CD4-positive, alpha-beta T cell treated with Interleukin-12 subunit alpha and Interleukin-12 subunit beta, for 1 hour (primary cell): ENCODE results near the gene ANKLE1.
"Not testable (repeated sequence)": the region's sequence is repeated elsewhere in the genome, so short reads cannot be mapped to it uniquely, and the experiment has no call there.

Experiments
- DNase-seq: peaks from one replicate; pipeline ENCODE4 v3.0.0-alpha.2; 2020

ANKLE1 gene

DNA sequence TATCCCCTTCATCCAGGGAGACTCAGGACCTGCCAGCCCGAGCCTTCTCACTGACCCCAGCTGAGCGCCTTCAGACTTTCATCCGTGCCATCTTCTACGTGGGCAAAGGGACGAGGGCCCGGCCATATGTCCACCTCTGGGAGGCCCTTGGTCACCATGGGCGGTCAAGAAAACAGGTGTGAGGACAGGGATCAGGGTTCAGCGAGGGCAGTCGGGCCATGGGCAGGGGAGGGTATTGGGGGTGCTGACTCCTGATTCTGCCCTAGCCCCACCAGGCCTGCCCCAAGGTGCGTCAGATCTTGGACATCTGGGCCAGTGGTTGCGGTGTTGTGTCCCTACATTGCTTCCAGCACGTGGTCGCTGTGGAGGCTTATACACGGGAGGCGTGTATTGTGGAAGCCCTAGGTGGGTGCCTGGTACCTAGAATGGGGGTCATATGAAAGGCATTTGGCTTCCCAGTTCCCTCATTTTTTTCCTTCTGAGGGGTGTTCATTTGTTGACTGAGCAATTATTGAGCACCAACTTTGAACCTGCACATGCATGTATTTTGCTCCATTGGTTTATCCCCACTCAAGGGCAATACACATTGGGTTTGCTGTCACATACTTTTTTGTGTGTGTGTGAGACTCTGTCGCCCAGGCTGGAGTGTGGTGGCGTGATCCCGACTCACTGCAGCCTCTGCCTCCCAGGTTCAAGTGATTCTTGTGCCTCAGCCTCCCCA lies 3.9 kb downstream of the ANKLE1 start:
- DNase-seq, result no peak

DNA sequence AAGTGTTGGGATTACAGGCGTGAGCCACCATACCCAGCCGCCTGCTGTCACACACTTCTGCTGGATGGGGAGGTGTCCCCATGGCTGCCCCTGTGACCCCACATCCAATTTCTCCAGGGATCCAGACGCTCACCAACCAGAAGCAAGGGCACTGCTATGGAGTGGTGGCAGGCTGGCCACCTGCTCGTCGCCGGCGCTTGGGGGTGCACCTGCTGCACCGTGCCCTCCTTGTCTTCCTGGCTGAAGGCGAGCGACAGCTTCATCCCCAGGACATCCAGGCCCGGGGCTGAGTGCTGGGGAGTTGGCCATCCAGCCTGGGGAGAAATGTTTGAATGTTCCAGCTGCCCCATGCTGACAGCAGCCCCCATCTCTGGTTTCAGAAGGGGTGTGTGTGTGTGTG lies 4.6 kb downstream of the ANKLE1 start:
- no peak for DNase-seq

DNA sequence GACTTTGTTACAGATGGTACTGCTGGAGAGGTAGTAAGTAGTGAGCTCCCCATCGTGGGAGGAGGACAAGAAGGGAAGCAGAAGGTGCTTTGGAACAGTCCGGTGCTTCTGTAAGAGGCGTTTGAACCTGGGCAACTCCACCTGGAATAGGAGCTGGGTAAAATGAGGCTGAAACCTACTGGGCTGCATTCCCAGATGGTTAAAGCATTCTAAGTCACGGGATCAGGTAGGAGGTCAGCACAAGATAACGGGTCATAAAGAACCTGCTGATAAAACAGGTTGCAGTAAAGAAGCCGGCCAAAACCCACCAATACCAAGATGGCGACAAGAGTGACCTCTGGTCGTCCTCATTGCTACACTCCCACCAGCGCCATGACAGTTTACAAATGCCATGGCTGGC lies 5.1 kb downstream of the ANKLE1 start:
- DNase-seq, result no peak

DNA sequence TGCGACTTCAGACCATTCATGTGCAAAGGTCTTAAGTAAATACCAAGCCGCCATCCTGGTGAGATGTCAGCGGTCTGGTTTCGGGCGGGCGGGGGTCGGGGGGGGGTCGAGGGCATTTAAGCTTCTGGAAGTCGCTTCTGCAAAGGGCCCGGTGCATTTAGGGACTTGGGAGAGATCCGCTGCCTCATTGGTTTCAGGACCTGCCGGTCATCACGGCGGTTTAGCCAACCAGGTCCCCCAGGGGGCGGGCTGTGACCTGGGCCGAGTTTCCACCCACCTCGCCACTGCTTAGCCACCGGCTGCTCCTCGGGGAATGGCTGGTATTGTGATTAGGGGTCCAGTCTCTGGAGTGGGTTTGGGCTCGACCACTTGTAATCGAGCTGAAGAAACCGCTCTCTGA lies 7.8 kb downstream of the ANKLE1 start:
- peak; percentile 39 for DNase-seq

DNA sequence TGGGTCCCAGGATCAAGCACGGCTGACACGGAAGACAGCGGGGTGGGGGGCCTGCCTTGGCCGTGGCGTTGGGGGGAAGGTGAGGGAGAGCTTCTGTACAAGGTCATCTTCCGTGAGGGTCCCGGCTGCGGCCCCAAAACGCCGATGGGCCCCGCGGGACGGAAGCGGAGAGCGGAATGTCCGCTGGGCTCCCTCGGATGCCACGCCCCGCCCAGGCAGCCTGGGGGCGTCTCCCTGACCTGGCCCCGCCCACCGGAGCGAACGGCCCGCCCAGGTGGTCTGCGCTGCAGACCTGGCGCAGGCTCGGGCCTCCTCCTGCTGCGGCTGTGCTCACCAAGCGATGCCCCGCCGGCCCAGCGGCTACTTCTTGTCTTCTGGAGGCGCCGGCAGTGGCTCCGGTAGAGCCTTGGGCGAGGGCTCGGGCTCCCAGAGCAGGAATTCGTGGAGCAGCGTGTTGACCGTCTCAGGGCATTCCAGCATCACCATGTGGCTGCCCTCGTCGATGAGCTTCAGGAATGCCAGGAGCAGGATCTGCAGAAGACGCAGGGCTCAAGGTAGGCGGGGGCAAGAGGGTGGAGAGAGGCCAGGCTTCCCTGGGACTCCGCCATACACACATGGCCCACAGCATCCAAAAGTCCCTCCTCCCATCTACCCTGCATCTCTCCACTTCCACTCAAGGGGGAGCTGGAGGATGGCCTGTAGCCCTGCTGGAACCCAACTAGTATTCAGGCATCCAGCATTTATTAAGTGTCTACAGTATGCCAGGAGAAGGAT lies 10.8 kb downstream of the ANKLE1 start:
- DNase-seq, result peak; percentile 85

DNA sequence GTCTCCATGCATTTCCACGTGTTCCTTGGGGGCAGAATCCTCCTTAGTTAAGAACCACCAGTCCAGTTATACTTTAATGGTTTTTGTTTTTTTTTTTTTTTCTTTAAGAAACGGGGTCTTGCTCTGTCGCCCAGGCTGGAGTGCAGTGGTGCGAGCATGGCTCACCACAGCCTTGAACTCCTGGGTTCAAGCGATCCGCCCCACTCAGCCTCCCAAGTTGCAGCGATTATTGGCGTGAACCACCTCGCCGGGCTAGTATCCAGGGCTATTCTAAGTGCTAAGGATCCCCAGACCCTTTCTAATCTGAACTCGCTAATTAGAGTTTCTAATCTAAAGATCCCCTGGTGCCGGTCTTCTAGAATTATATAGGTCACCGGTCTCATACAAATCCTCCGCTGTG lies 11.9 kb downstream of the ANKLE1 start:
- DNase-seq, result no peak

DNA sequence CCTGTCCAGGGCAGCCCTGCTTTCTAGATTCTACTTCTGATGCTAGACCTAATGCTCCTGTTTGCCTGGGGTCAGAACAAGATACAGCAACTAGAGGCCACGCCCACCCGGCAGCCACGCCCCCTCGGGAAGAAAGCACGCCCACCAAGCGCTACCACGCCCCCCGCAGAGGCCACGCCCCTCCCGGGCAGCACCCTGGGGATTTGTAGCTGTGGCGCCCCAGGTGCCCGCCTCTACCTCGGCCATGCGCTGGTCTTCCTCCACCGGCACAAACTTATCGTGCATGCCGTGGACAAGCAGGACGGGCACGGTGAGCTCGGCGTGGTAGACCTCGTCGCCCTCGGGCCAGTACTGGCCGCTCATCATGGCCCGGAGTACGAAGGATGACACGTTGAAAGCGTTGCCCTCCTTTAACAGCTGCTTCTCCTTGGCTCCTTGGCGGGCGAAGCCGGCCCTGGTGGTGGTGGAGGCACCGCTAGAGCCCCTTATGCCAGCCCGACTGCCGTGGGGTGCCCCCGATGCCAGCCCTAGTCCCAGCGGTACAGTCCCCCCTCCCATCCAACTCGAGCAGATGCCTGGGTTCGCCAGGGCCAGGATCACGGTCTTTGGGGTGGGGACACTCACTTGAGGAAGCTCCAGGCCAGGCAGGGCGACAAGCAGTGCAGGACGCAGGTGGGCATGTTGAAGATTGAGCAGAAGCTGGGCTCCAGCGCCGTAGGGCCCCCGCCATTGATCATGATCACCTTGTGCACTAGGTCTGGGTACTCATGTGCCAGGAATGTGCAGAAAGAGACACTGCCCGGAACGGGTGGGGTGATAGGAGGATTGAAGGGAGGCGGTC lies 12.6 kb downstream of the ANKLE1 start:
- DNase-seq, result peak; percentile 59

DNA sequence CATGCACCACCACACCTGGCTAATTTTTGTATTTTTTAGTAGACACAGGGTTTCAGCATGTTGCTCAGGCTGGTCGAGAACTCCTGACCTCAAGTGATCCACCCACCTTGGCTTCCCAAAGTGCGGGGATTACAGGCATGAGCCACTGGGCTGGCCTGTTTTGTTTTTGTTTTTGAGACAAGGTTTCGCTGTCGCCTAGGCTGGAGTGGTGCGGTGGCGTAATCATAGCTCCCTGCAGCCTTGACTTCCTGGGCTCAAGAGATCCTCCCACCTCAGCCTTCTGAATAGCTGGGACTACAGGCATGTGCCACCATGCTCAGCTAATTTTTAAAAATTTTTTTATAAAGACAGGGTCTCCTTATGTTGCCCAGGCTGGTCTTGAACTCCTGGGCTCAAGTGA lies 13.8 kb downstream of the ANKLE1 start:
- DNase-seq, result not testable (repeated sequence)

DNA sequence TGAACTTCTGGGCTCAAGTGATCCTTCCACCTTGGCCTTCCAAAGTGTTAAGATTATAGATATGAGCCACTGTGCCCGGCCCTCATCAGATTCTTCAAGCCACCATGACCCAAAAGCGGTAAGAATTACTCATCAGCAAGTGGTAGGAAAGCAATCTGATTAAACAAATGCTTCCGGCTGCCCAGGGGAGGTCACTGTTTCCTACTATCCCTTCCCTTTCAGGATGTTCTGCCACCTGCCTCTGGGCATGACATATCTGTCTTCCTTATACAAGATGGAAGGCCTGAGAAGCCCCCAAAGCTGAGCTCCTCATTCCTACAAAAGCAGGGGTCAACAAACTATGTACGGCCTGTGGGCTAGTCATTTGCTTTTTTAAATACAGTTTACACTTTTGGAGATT lies 14.6 kb downstream of the ANKLE1 start:
- DNase-seq, result no peak

DNA sequence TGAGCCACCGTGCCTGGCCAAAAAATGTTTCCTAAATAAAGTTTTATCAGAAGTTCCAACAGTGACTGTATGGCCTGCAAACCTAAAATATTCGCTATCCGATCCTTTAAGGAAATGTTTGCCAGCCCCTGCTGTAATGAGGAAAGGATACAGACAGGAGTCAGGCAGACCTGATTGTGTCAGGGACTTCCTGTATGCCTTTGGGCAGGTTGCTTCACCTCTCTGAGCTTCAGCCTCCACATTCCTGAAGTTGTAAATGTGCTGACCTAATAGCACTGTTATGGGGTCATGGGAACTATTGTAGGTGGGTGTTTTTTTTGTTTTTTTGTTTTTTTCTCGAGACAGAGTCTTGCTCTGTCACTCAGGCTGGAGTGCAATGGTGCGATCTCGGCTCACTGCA lies 15.3 kb downstream of the ANKLE1 start:
- no peak for DNase-seq

DNA sequence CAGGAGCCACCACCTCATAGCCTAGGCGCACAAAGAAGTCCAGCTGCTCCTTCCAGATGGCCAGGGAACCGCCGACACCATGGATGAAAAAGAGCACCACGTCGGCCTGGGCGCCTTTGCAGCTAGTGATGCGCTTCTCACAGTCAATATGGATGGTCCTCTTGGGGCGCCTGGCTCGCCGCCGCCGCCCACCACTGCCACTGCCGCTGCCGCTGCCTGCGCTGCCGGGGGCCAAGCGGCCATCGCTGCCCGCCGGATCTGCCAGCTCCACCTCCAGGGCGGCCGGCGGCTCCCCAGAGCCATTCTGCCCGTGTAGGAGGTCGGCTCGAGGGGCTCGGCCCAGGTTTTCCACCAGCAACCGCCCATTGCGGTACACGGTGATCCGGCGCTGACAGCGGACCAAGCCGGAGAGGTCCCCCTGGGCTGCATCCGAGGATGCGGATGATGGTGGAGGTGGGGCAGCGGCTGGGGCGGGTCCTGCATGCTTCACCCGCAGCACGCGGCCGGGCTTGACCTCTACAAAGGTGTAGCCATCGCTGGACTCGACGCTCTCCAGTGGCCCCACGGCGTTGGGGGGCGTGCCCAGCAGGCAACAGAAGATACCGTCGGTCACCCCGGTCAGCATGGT lies 19.4 kb downstream of the ANKLE1 start:
- no peak for DNase-seq

DNA sequence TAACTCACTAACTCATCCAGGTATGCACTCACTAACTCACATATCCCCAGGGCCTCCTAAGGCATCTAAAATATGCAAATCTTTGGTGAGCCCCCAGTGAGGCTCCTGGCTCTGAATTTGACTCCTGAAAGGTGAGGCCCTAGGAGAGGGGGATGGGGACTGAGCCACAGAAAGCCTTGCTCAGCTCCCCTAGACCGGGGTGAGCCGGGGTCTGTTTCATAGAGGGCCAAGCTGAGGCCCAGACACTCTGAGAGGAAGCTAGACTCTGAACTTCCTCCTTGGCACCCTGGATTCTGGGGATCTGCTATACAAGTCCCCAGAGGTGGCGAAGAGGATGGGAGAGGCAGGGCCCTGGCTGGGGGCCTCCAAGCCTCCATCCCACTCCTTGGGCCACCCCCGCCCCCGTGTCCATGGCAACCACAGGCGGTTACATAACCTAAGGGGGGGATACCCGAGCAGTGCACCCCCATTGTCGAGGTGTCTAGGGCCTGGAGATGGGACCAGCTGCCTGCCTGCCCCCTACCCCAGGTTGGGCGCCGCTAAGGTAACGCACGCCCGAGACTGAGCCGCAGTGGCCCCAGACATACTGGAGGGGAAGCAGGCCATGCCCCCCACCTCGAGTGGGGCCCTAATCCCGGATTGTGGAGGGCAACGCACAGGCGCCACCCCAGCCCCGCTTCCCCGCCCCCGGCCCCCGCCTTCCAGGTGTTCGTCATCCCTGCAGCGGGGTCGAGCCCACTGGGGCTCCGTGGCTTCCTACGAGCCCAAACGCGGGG lies 20.9 kb downstream of the ANKLE1 start:
- DNase-seq, result peak; percentile 26

DNA sequence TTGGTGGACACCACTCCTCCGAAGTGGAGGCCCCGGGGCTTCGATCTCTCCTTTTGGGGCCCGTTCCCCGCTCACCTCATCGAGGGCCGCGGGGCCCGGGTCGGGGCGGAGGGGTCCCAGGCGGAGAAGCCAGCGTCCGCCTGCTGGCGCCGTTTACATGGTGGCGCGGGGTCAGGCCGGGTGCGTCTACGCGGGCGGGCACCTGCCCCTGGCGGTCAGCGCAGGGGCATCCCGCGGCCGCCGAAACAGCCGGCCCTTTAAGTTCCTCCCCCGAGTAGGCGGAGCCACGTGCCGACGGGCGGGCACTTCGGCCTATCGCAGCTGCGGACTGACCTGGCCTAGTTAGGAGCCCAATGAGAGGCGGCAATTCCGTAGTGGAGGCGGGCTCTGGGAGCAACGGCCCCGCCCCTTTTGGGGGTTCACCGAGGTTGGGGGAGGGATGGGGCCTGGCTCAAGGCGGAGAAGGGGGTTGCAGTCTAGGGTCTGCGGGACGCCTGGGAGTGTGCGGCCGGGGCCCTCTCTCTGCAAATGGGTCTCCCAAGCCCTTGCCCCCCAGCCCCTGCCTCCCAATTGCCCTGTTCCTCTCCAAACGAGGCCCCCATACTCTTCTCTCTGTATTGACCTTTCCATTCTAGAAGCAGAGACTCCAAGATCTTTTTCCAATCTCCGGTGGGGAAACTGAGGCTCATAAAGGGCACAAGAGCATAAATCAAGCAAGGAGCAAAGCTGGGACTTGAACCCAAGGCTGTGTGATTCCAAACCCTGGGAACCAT lies 21.7 kb downstream of the ANKLE1 start, which contains the start of gene ABHD8:
Gene ABHD8, minus strand, starts transcription at position 259 of the 773 bp plus-strand sequence. CDS start 1,809 bp downstream, outside the sequence.
- peak; percentile 95 for DNase-seq

DNA sequence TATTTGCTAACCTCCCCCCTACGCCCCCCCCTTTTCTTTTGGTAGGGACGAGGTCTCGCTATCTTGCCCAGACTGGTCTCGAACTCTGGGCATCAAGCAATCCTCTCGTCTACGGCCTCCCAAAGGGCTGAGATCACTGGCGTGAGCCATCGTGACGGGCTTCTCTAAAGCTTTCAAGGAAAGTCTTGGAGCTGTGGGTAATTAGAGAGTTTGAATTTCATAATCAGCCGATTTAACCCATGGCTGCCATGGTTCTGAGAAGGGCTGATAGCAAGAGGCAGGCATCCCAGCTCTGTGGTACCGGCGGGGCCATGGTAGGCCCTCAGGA lies 22.2 kb downstream of the ANKLE1 start:
- no peak for DNase-seq

DNA sequence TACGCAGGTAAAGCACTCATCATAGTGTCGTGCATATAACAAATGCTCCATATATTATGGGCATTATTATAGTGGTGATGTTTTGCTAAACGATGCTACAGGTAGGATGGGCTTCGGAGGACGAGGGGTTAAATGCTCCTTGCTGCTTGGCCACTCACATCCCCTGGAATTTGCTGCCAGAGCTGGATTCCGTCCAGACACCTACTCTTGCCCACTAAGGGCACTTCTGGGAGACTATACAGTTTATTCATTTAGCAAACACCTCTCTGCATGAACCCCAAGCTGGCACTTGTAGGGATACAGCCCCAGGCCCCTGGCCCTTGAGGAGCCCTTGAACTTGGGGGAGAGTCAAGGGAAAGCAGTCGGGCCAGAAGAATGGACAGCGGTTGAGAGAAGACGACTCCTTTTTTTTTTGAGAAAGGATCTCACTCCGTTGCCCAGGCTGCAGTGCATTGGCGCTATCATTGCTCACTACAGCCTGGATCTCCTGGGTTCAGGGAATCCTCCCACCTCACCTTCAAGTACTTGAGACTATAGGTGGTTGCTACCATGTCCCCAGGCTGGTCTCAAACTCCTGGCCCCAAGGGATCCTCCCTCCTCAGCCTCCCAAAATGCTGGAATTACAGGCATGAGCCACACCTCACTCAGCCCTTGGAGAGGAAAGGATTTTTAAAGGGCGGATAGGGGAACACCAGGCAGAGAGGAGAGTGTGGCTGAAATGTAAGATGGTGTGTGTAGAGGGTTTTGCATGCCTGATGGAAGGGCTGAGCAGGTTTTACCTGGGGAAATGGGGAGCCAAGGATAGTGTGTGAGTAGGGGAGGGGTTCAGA lies 22.9 kb downstream of the ANKLE1 start:
- no peak for DNase-seq

DNA sequence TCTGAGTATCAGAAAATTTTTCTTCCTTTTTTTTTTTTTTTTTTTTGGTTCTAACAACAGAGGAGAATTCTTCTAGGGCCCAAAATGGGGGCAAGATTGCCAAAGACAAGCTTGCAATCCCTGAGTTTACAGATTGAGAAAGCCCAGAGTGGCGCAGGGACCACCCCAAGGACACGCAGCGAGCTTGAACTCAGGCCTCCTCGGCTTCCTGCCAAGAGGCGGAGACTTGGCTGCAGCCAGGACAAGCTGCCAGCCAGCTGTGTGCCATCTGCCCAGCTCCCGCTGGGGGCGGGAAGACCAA lies 23.5 kb downstream of the ANKLE1 start:
- DNase-seq, result no peak

DNA sequence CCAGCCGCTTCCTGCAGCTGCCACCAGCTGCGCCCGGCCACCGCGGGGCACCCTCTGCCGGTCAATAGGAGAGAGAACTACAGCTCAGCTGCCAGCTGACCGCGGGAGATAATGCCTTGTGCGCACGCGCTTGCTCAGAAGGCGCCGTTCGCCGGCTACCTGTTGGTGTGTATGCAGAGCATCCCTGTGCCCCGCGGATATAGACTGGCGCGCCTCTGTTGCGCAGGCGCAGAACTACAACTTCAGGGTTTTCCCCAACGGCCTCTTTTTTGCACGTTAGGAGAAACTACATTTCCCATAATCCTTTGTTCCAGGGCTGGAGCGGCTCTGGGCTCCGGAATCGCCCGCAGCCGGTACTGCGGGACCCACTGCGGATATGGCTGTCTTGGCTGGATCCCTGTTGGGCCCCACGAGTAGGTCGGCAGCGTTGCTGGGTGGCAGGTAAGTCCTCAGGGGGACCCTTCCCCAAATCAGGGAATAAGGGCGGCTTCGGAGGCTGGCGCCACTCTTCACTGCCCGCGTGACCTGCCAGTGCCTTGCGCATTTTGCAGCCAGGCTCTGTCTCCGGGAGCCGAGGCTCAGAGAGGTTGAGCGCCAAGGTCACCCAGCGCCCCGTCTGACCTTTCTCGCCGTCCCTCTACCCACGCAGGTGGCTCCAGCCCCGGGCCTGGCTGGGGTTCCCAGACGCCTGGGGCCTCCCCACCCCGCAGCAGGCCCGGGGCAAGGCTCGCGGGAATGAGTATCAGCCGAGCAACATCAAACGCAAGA lies 24.0 kb downstream of the ANKLE1 start, which contains the start of gene MRPL34:
Gene MRPL34, plus strand, starts transcription at position 356 of the 768 bp plus-strand sequence. Its CDS starts 21 bp downstream, at position 377.
- DNase-seq, result peak; percentile 98

DNA sequence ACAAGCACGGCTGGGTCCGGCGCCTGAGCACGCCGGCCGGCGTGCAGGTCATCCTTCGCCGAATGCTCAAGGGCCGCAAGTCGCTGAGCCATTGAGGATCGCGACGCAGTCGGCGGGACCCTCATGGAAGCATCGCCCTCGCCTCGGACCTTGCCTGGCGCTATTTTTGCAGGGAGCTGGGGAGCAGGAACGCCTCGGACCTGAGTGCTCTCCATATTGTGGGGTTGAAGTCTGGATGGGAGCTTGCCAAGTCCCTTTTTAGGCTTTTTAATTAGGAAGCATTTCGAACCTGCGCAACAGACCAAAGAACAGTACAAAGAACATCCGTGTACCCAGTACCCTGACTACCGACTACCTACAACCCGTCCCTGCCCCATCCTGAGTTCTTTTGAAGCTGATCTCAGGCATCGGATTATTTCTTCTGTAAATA lies 24.6 kb downstream of the ANKLE1 start:
- DNase-seq, result no peak

DNA sequence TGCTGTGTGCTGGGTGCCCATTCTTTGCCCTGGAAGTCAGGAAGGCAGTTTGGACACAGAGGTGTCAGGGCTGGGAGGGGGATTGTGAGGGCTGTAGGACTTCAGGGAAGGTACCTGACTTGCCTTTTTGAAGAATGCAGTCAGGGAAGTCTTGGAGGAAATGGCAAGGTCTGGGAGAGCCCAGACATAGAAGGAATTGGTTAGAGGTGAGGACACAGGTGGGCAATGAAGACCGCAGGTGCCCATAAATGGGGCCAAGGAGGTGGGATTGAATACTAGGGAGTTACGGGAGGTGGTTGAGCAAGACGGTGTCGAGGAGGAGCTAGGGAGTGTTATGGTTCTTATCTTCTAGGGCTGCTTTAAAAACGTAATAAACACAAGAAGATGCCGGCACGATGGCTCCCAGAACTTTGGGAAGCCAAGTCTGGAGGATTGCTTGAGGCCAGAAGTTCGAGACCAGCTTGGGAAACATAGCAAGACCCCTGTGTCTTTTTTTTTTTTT lies 26.2 kb downstream of the ANKLE1 start:
- no peak for DNase-seq
